ENCODE measurements around the gene TUBGCP6.

DNA sequence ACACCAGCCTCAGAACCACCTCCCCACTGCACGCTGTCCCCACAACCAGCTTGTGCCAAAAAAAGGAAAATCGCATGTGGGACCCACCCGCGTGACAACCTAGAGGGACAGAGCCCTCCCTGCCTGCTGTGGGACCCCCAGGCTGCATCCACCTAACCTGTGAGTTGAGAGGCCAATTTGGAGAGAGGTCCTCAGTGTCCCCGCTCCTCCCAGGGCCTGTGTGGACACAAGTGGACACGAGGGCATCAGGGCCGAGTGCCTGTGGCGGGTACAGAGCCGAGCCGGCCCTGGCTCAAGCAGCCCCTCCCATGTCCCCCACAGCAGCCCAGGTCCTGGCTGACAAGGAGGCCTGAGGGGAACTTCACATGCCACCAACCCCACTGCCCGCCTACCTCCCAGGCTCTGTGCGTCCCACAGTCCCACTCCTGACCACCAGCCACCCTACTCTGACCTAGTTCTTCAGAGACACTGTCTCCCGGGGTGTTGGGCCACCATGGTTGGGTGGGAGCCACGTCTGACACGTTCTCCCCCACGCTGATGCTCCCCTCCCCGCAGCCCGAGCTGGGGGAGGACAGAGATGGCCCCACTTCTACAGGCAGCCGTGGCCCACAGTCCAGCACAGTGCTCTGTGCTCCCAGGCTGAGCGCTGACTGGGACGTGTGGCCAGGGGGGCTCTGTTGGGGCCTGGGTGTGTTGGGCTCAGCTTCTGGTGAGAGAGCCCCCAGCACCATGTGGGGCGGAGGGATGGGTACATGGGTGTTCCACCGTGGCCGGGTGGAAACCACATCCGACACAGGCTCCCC, 24.8 kb downstream of the TUBGCP6 start:
- TF ChIP-seq, protein P1, sequence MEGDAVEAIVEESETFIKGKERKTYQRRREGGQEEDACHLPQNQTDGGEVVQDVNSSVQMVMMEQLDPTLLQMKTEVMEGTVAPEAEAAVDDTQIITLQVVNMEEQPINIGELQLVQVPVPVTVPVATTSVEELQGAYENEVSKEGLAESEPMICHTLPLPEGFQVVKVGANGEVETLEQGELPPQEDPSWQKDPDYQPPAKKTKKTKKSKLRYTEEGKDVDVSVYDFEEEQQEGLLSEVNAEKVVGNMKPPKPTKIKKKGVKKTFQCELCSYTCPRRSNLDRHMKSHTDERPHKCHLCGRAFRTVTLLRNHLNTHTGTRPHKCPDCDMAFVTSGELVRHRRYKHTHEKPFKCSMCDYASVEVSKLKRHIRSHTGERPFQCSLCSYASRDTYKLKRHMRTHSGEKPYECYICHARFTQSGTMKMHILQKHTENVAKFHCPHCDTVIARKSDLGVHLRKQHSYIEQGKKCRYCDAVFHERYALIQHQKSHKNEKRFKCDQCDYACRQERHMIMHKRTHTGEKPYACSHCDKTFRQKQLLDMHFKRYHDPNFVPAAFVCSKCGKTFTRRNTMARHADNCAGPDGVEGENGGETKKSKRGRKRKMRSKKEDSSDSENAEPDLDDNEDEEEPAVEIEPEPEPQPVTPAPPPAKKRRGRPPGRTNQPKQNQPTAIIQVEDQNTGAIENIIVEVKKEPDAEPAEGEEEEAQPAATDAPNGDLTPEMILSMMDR (IDR thresholded peaks at IDR 0.05) = no peak
- TF ChIP-seq, protein P2, sequence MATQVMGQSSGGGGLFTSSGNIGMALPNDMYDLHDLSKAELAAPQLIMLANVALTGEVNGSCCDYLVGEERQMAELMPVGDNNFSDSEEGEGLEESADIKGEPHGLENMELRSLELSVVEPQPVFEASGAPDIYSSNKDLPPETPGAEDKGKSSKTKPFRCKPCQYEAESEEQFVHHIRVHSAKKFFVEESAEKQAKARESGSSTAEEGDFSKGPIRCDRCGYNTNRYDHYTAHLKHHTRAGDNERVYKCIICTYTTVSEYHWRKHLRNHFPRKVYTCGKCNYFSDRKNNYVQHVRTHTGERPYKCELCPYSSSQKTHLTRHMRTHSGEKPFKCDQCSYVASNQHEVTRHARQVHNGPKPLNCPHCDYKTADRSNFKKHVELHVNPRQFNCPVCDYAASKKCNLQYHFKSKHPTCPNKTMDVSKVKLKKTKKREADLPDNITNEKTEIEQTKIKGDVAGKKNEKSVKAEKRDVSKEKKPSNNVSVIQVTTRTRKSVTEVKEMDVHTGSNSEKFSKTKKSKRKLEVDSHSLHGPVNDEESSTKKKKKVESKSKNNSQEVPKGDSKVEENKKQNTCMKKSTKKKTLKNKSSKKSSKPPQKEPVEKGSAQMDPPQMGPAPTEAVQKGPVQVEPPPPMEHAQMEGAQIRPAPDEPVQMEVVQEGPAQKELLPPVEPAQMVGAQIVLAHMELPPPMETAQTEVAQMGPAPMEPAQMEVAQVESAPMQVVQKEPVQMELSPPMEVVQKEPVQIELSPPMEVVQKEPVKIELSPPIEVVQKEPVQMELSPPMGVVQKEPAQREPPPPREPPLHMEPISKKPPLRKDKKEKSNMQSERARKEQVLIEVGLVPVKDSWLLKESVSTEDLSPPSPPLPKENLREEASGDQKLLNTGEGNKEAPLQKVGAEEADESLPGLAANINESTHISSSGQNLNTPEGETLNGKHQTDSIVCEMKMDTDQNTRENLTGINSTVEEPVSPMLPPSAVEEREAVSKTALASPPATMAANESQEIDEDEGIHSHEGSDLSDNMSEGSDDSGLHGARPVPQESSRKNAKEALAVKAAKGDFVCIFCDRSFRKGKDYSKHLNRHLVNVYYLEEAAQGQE (IDR thresholded peaks at IDR 0.05; ENCODE audit: insufficient read depth in 1 of 2, low read depth in 2 of 2, low read length in 1 of 2) = no peak
- TF ChIP-seq SIN3A (IDR thresholded peaks at IDR 0.05; ENCODE audit: borderline replicate concordance, insufficient read depth, low read depth, low read length) (no peak), POLR2AphosphoS5 (IDR thresholded peaks at IDR 0.05; ENCODE audit: low read depth, low read length) (no peak), TCF7L2 (IDR thresholded peaks at IDR 0.05; ENCODE audit: low read depth, low read length) (no peak)
